Spleen (tissue), 7 donors: Measurements from ENCODE around the gene MED7.

Experiments
- CTCF ChIP-seq, 11 experiments: fragments of 200-600 bp in 7 of 11; fragments of 450-650 bp in 4 of 11; sonication (generic) in 4 of 11; IDR thresholded peaks in 8 of 11; conservative IDR thresholded peaks in 3 of 11; 1 replicate in 7 of 11; 2 replicates in 4 of 11; pipeline versions ENCODE4 v1.4.0 to v1.8.0; 2016 to 2021; ENCODE audit warnings: antibody characterized with exemption in 11 of 11, inconsistent platforms in 4 of 11, mild to moderate bottlenecking in 1 of 11
- POLR2A ChIP-seq, 3 donors: fragments of 450-650 bp; IDR thresholded peaks; one replicate each; pipeline ENCODE4 v1.5.1; 2017; ENCODE audit warnings: antibody characterized with exemption in 3 of 3, mild to moderate bottlenecking in 1 of 3
- donor health status: DM: no; HTN: no; CAD: no; lungs with moderate emphysema.
- donor health status: DM: no; HTN: no; CAD: no.
- donor health status: DM: no; HTN: no; CAD: no.

- TF ChIP-seq POLR2A (IDR thresholded peaks at IDR 0.05) (no peak), CTCF (IDR thresholded peaks at IDR 0.05 in 8 of 11, conservative IDR thresholded peaks at IDR 0.05 in 3 of 11) (no peak)
Observed at GRCh38 chr5:157180374-157181264, 38.0 kb upstream of the MED7 start, which contains the start of gene ITK.
